NOMO-1 treated with DMSO at 0.1 percent for 48 hours (cell line): ENCODE results near the gene PROCA1.
"Not testable (repeated sequence)": the region's sequence is repeated elsewhere in the genome, so short reads cannot be mapped to it uniquely, and the experiment has no call there.

ENCODE experiments used
- DNase-seq: peaks from one replicate; lab custom pipeline; 2025; ENCODE audit not compliant: unreplicated experiment; lab: John Stamatoyannopoulos, UW

Gene PROCA1

GRCh38 chr17:28744104-28744971, 32.6 kb upstream of the PROCA1 start:
- DNase-seq = no peak

GRCh38 chr17:28743243-28744103, 31.8 kb upstream of the PROCA1 start, which contains the start of gene TRAF4:
Gene TRAF4 (plus strand): TSS chr17:28744011. CDS start chr17:28744113, 102 bp downstream.
- DNase-seq = peak; percentile 50

- DNase-seq = peak; percentile 78
These were observed 30.0 kb upstream of the PROCA1 start for GRCh38 chr17:28741358-28742349.

GRCh38 chr17:28740406-28741357, 29.0 kb upstream of the PROCA1 start:
- no peak for DNase-seq

- DNase-seq = no peak
These were observed 27.1 kb upstream of the PROCA1 start for GRCh38 chr17:28738680-28739384.

- no peak for DNase-seq
These were observed 26.3 kb upstream of the PROCA1 start for GRCh38 chr17:28737770-28738679.

GRCh38 chr17:28737316-28737715, 25.6 kb upstream of the PROCA1 start:
- DNase-seq = no peak

- DNase-seq = not testable (repeated sequence)
These were observed 24.5 kb upstream of the PROCA1 start for GRCh38 chr17:28735913-28736769.

GRCh38 chr17:28735242-28735722, 23.6 kb upstream of the PROCA1 start:
- DNase-seq = no peak

GRCh38 chr17:28734712-28735241, 23.1 kb upstream of the PROCA1 start:
- no peak for DNase-seq

- no peak for DNase-seq
These were observed 21.7 kb upstream of the PROCA1 start for GRCh38 chr17:28733346-28733745.

- no peak for DNase-seq
These were observed 18.3 kb upstream of the PROCA1 start for GRCh38 chr17:28729950-28730330.

- peak; percentile 93 for DNase-seq
These were observed 16.9 kb upstream of the PROCA1 start, which contains the start of gene NEK8 for GRCh38 chr17:28728364-28729200. Gene NEK8 (plus strand): TSS chr17:28728788. CDS start chr17:28728814, 26 bp downstream.

- peak; percentile 93 for DNase-seq
These were observed 15.2 kb upstream of the PROCA1 start for GRCh38 chr17:28726627-28727491.

- DNase-seq = peak; percentile 57
These were observed 14.5 kb upstream of the PROCA1 start, which contains the start of gene TLCD1 for GRCh38 chr17:28726226-28726626. Gene TLCD1 (minus strand): TSS chr17:28726233. CDS start chr17:28726097, 136 bp downstream.
